Eye (tissue), 1 donor: ENCODE measurements around the gene MYLK4.

Experiments
- DNase-seq: peaks from one replicate; pipeline ENCODE4 v3.0.0-alpha.2; 2015

MYLK4 gene

GRCh38 chr6:2622671-2623070 lies 128.1 kb downstream of the MYLK4 start:
- DNase-seq, result no peak

GRCh38 chr6:2619651-2620050 lies 131.1 kb downstream of the MYLK4 start:
- no peak for DNase-seq

GRCh38 chr6:2617729-2618128 lies 133.0 kb downstream of the MYLK4 start:
- DNase-seq, result no peak

GRCh38 chr6:2616811-2617210 lies 133.9 kb downstream of the MYLK4 start:
- DNase-seq, result no peak

GRCh38 chr6:2615251-2615650 lies 135.5 kb downstream of the MYLK4 start:
- DNase-seq, result no peak

- DNase-seq, result no peak
These were observed 135.9 kb downstream of the MYLK4 start for GRCh38 chr6:2614846-2615245.

- no peak for DNase-seq
These were observed 136.6 kb downstream of the MYLK4 start for GRCh38 chr6:2614155-2614554.
